Mammary epithelial cell (primary cell): ENCODE results near the gene MAPT.

Experiments used
- EZH2 ChIP-seq: IDR thresholded peaks from 2 replicates; pipeline ENCODE4 v1.6.1; 2012; ENCODE audit warnings: low read length, inconsistent platforms, borderline replicate concordance
- TF ChIP-seq, protein P1 (sequence below), 2 donors: IDR thresholded peaks in 1 of 2; conservative IDR thresholded peaks in 1 of 2; 2 replicates each; pipeline ENCODE4 v1.5.1; 2011 to 2012; ENCODE audit warnings: inconsistent platforms in 2 of 2, low read length in 2 of 2, mild to moderate bottlenecking in 2 of 2, control low read depth in 1 of 2, low read depth in 1 of 2; ENCODE audit not compliant: insufficient read depth in 1 of 2; ENCODE audit errors: extremely low read depth in 1 of 2

DNA sequence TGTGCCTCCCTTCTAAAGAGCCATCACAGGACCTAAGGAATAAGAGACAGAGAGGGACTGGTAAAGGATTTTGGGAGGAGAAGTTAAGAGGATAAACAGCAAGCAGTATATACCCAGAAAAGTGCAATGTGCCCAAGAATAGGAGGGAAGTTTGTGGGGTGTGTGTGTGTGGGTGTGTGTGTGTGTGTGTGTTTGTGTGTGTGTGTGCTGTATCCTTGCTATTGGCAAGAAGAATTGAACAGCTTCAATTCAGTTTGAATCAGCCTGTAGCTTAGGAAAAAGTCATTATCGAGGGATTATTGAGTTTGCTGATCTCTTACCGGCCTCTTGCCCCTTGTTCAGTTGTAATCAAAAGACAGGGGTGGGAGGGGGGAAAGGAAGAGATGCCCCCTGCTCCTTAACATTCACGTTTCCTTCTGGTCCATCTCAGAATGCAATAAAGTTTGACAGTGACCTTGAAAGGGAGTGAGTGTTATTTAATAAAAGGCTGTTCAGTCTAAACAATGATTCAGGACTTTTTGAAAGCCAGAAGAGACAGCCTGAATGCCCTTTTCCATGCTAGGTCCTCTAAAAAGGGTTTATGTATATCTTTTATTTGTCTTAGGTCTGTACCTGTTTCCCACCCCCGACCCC is 23.9 kb upstream of the MAPT start:
- TF ChIP-seq, protein P1, sequence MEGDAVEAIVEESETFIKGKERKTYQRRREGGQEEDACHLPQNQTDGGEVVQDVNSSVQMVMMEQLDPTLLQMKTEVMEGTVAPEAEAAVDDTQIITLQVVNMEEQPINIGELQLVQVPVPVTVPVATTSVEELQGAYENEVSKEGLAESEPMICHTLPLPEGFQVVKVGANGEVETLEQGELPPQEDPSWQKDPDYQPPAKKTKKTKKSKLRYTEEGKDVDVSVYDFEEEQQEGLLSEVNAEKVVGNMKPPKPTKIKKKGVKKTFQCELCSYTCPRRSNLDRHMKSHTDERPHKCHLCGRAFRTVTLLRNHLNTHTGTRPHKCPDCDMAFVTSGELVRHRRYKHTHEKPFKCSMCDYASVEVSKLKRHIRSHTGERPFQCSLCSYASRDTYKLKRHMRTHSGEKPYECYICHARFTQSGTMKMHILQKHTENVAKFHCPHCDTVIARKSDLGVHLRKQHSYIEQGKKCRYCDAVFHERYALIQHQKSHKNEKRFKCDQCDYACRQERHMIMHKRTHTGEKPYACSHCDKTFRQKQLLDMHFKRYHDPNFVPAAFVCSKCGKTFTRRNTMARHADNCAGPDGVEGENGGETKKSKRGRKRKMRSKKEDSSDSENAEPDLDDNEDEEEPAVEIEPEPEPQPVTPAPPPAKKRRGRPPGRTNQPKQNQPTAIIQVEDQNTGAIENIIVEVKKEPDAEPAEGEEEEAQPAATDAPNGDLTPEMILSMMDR (conservative IDR thresholded peaks at IDR 0.05 in 1 of 2, IDR thresholded peaks at IDR 0.05 in 1 of 2; ENCODE audit: extremely low read depth in 1 of 2, insufficient read depth in 1 of 2, low read depth in 1 of 2, low read length in 2 of 2) = no peak
- TF ChIP-seq EZH2 = no peak
